ENCODE data around the gene KNCN.

KNCN gene

DNA sequence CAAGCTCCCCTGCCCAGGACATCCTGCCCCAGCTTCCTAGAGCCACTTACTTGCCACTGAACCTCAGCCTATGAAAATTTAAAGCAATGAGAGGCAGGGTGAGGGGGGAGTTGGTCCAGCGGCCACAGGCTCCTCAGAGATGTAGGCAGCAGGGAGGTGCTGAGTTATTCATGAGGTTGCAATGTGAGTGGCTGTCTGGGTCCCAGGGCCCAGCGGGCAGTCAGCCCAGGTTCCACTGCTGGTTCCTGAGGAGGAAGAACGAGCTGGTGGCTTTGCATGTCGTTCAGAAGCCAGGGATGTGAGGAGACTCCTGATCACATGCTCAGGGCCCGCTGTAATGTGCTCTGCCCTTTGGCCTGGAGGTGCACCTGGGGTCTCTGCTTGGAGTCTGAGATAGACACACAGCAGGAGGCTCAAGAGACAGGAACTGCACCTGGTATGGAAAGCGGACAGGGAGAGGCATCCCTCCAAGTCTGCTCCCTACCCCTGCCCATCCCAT lies at the start of gene KNCN:
KNCN (minus strand) TSS at position 51 of the 499 bp plus-strand sequence. CDS start 432 bp downstream, outside the sequence.
- in situ Hi-C loops (cut with MboI; ENCODE audit: low sequenced_read_pairs) = no loop called here

- in situ Hi-C loops (cut with MboI; ENCODE audit: low sequenced_read_pairs) = no loop called here
These were observed 47.9 kb upstream of the KNCN start for GRCh38 chr1:46599059-46599970.

DNA sequence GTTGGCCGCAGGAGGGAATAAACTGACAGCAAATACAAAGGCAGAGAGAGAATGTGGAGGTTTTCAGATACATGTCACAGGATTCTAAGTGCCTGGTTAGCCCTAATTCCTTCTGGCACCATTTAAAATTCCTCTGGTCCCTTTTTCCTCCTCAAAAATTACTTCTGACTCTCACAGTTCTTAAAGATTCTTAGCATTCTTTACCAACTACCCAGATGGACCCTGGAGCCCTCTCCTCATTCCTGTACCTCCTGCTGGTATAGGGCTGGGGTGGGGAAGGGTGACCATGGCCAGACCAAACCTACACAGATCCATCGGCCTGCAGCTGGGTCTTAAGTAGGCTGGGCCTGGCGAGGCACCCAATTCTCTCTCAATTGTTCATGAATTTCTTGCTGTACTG lies 45.4 kb upstream of the KNCN start:
- in situ Hi-C loops (cut with MboI; ENCODE audit: low sequenced_read_pairs) = no loop called here

DNA sequence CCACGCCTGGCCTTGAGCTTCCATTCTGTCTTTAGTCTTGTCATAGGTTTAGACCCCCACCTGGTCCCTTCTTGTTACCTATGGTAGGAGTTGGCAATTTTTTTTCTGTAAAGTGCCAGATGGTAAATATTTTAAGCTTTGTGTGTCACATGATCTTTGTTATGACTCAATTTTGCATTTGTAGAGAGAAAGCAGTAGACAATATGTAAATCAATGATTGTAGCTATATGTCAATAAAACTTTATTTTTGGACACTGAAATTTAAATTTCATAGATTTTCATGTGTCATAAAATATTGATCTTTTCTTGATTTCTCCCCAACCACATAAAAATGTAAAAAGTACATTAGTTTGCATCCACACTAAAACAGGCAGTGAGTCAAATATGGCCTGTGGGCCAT lies 44.6 kb upstream of the KNCN start:
- in situ Hi-C loops (cut with MboI; ENCODE audit: low sequenced_read_pairs) = no loop called here

GRCh38 chr1:46595127-46595526 lies 43.7 kb upstream of the KNCN start:
- in situ Hi-C loops (cut with MboI; ENCODE audit: low sequenced_read_pairs) = no loop called here

DNA sequence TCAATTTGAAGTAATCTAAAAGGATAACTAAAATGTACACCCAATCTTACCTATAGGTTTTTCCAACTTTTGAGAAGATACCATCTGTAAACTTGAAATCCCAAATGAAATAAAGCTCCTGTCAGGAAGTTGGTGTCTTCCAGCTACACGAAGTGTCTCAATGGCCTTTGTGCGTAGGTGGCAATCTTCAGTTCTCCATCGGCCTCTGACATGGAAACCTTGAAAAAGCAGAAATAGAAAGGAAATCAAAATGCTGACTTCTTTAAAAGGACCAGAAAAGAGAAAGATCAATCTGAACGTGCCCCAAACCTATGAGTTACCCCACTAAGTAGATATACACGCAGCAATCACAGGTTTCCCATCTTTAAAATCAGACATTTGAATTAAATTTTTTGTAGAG lies 42.6 kb upstream of the KNCN start:
- in situ Hi-C loops (cut with MboI; ENCODE audit: low sequenced_read_pairs) = no loop called here

- in situ Hi-C loops (cut with MboI; ENCODE audit: low sequenced_read_pairs) = no loop called here
These were observed 41.4 kb upstream of the KNCN start for GRCh38 chr1:46592823-46593222.

DNA sequence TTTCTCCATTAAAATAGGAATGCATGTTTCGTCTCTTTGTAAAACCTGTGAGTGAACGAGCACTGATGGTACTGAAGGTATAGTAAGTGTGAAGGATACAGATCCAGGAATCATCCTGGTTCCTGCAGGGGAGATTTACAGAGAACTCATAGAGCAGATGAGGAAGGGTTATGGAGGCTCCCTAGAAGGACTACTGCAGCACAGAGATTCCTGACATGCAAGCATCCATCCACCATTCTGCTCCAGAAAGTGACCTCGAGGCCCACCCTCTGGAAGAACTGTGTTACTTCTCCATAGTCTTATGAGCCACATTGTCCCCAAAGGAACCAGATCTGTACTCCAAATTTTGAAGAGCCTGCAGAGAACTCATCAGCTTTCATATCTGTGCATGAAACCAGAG lies 38.1 kb upstream of the KNCN start:
- in situ Hi-C loops (cut with MboI; ENCODE audit: low sequenced_read_pairs) = no loop called here

DNA sequence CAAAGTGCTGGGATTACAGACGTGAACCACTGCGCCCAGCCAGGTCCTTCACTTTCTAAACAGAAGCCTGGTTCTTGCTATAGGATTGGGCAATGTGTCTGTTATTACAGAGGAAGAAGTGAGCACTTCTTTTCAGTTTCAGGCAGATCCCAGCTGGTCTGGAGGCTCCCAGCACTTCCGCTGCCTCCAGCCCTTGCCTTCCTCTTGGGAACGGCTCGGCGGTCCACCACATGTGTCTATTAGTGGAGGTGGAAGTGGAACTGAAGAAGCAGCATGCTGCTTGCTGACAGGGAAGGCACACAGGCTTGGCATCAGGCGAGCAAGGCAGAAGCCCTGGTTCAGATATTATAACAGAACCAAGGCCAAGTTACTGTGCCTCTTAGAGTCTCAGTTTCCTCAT lies 35.6 kb upstream of the KNCN start:
- in situ Hi-C loops (cut with MboI; ENCODE audit: low sequenced_read_pairs) = no loop called here

- in situ Hi-C loops (cut with MboI; ENCODE audit: low sequenced_read_pairs) = no loop called here
These were observed 34.0 kb upstream of the KNCN start for GRCh38 chr1:46585312-46585938.

- in situ Hi-C loops (cut with MboI; ENCODE audit: low sequenced_read_pairs) = no loop called here
These were observed 32.0 kb upstream of the KNCN start for GRCh38 chr1:46583494-46583893.

- in situ Hi-C loops (cut with MboI; ENCODE audit: low sequenced_read_pairs) = no loop called here
These were observed 31.5 kb upstream of the KNCN start for GRCh38 chr1:46582972-46583371.

- in situ Hi-C loops (cut with MboI; ENCODE audit: low sequenced_read_pairs) = no loop called here
These were observed 30.4 kb upstream of the KNCN start for GRCh38 chr1:46581681-46582455.

DNA sequence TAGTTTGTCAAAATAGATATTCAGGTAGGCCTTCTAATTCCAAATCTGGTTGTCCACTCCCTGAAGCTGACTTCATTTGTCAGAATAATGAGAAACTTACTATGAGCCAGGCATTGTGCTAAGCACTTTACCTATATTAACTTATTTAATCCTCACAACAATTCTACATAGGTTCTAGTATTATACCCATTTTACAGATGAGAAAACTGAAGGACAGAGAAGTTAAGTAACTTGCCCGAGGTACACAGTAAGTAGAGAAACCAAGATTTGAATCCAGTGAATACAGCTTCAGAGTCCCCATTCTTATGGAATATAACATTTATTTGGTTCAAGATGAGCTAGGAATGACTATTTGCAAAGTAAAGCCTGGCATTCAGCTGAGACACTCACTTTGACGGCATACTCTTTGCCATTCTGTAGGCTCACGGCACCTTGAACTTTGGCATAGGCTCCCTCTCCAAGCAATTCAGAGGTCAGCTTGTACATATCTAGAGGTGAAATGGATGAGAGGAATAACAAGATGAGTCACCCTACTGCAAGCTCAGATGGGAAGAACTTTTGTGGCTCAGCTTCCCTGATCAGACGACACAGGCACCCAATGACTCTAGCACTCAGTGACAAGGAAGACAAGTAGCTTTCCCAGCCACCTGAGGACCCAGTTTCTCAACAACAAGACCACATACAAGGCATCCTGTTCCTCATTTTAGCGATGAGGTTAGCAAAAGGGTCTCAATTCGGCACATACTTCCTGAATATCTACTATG lies 28.9 kb upstream of the KNCN start:
- in situ Hi-C loops (cut with MboI; ENCODE audit: low sequenced_read_pairs) = no loop called here

GRCh38 chr1:46577671-46578070 lies 26.2 kb upstream of the KNCN start:
- in situ Hi-C loops (cut with MboI; ENCODE audit: low sequenced_read_pairs) = no loop called here

DNA sequence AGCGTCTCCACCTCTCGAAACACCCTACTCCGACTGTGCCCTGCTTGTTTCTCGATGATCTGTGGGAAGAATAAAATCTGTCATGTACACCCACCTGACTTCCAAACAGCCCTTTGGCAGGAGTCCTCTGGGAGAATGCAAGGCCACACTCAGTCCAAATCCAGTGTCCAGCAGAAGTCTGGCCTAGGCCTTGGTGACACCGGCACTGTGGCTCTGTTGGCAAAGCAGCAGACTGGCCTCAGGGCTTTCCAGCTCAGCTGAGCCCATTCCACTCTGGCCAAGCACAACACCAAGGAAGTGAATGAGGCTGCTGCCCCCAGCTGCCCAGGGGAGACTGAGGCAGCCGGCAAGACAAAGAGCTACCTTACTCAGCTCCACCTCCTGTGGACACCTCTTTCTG lies 25.1 kb upstream of the KNCN start:
- in situ Hi-C loops (cut with MboI; ENCODE audit: low sequenced_read_pairs) = no loop called here

- in situ Hi-C loops (cut with MboI; ENCODE audit: low sequenced_read_pairs) = no loop called here
These were observed 24.3 kb upstream of the KNCN start for GRCh38 chr1:46575778-46576177.

- in situ Hi-C loops (cut with MboI; ENCODE audit: low sequenced_read_pairs) = no loop called here
These were observed 23.9 kb upstream of the KNCN start for GRCh38 chr1:46575300-46575699.

- in situ Hi-C loops (cut with MboI; ENCODE audit: low sequenced_read_pairs) = no loop called here
These were observed 20.3 kb upstream of the KNCN start for GRCh38 chr1:46571691-46572225.

Measured in HL-60/S4 (cell line).